ENCODE data around the gene FRMD4A.

Gene FRMD4A

GRCh38 chr10:14099885-14100284, 230.8 kb downstream of the FRMD4A start:
- Histone ChIP-seq H3K27ac (no peak overlapping the region), H3K36me3 (no peaks in the 10 kb centered on the region), H3K4me3 (ENCODE audit: low read depth in 1 of 2, low read length in 1 of 2) (no peak overlapping the region), H3K4me1 (ENCODE audit: control insufficient read depth in 1 of 2, insufficient read depth in 1 of 2, low read depth in 1 of 2, low read length in 1 of 2) (no peaks in the 10 kb centered on the region), H3K9me3 (no peaks in the 10 kb centered on the region), H3K27me3 (no peaks in the 10 kb centered on the region)
- no peak for TF ChIP-seq CTCF (IDR thresholded peaks at IDR 0.05)

GRCh38 chr10:14093730-14094484, 236.8 kb downstream of the FRMD4A start:
- Histone ChIP-seq H3K4me1 (ENCODE audit: control insufficient read depth in 1 of 2, insufficient read depth in 1 of 2, low read depth in 1 of 2, low read length in 1 of 2) (no peaks in the 10 kb centered on the region), H3K4me3 (ENCODE audit: low read depth in 1 of 2, low read length in 1 of 2) (no peak overlapping the region), H3K36me3 (no peaks in the 10 kb centered on the region), H3K9me3 (no peaks in the 10 kb centered on the region), H3K27ac (no peak overlapping the region), H3K27me3 (no peaks in the 10 kb centered on the region)
- no peak for TF ChIP-seq CTCF (IDR thresholded peaks at IDR 0.05)

GRCh38 chr10:14092799-14093198, 237.9 kb downstream of the FRMD4A start:
- Histone ChIP-seq H3K4me3 (ENCODE audit: low read depth in 1 of 2, low read length in 1 of 2) (no peak overlapping the region), H3K9me3 (no peaks in the 10 kb centered on the region), H3K27ac (no peak overlapping the region), H3K4me1 (ENCODE audit: control insufficient read depth in 1 of 2, insufficient read depth in 1 of 2, low read depth in 1 of 2, low read length in 1 of 2) (no peaks in the 10 kb centered on the region), H3K27me3 (no peaks in the 10 kb centered on the region), H3K36me3 (no peaks in the 10 kb centered on the region)
- TF ChIP-seq CTCF (IDR thresholded peaks at IDR 0.05): no peak

- Histone ChIP-seq H3K9me3 (no peaks in the 10 kb centered on the region), H3K27ac (no peak overlapping the region), H3K4me3 (ENCODE audit: low read depth in 1 of 2, low read length in 1 of 2) (no peak overlapping the region), H3K4me1 (ENCODE audit: control insufficient read depth in 1 of 2, insufficient read depth in 1 of 2, low read depth in 1 of 2, low read length in 1 of 2) (no peaks in the 10 kb centered on the region), H3K27me3 (no peaks in the 10 kb centered on the region), H3K36me3 (no peaks in the 10 kb centered on the region)
- TF ChIP-seq CTCF (IDR thresholded peaks at IDR 0.05): no peak
Observed at GRCh38 chr10:14089556-14090292, 241.0 kb downstream of the FRMD4A start.

GRCh38 chr10:14087566-14087965, 243.2 kb downstream of the FRMD4A start:
- no peaks in the 10 kb centered on the region for H3K4me1 ChIP-seq (ENCODE audit: control insufficient read depth in 1 of 2, insufficient read depth in 1 of 2, low read depth in 1 of 2, low read length in 1 of 2)
- no peaks in the 10 kb centered on the region for H3K36me3 ChIP-seq
- H3K4me3 ChIP-seq (ENCODE audit: low read depth in 1 of 2, low read length in 1 of 2): no peak overlapping the region
- no peak for TF ChIP-seq CTCF (IDR thresholded peaks at IDR 0.05)
- H3K9me3 ChIP-seq: no peaks in the 10 kb centered on the region
- H3K27me3 ChIP-seq: no peaks in the 10 kb centered on the region
- no peak overlapping the region for H3K27ac ChIP-seq
